HG03097 (cell line): Measurements from ENCODE around the gene SMIM45.

Experiments used
- ATAC-seq: cut with Tn5 transposase; IDR thresholded peaks from one replicate; pipeline ENCODE4 v1.9.1; 2021; ENCODE audit not compliant: unreplicated experiment, low FRiP score

The SMIM45 gene

DNA sequence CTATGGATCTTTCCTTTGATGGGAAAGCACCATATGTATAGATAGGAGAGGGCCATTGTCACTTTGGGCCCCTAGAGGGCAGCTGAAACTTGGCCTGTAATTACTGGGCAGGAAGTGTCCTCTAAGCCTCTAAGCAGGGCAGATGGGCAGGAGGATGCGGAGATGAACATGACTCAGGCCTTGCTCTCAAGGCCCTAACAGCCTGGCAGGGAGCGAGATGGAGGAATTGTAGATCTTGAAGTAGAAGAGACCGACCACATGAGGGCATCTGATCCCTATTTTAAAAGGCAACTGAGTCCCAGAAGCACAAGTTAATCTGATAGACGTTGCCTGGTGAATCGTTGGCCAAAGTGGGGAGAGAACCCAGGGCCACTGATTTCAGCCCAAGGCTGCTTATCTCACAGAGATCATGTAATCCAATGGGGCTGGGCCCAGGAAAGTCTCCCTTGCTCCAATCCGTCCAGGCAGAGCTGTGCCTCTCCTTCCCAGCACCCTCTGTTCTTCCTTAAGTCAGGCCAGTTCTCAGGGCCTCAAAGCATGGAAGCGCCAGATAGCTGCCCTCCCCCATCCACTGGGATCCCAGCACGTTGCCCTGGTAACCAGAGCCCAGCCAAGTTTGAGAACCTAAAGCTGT lies 14.8 kb downstream of the SMIM45 start:
- no peak for ATAC-seq

DNA sequence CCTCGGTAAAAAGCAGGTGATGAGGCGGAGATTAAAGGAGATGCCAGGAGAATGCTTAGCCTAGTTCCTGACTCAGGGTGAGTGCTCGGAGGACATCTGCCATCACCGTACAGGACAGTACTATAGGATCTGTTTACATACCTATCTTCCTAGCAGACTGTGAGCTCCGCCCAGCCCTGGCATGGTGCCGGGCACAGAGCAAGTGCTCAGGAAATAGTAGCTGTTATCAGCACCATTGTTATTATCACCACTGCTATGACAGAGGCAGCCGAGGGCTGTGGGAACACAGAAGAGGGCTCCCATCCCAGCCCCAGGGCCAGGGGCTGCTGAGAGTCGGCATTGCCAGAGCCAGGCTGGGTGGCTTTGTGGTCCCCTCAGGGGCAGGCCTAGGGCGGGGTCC lies 16.7 kb downstream of the SMIM45 start:
- ATAC-seq = no peak

DNA sequence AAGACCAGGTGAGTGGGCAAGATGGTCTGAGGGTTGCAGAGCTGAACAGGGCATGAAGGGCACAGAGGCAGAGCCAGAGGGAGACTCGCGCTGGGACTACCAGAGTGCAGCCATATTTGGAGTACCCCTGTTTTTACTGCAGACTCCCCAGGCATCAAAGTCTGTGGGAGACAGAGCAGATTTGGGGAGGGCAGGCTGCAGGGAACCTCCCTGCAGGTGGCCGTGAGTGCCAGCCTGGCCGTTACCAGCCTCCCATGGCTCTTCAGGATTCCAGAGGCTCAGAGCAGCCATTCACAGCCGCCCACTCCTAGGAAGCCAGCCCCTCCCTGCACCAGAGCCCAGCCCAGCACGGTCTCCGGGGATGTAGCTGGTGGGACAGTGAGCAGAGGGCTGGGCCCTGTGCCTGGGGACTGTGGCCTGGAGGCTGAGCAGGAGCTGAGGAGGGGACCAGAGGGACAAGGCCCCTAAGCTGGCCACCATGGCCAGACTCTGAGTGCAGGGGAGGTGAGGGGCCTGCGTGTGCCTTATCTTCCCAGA lies 17.2 kb downstream of the SMIM45 start, which contains the start of gene SEPTIN3:
TSS of gene SEPTIN3 (plus strand) at position 334 of the 537 bp plus-strand sequence. CDS start 2,050 bp downstream, outside the sequence.
- no peak for ATAC-seq

DNA sequence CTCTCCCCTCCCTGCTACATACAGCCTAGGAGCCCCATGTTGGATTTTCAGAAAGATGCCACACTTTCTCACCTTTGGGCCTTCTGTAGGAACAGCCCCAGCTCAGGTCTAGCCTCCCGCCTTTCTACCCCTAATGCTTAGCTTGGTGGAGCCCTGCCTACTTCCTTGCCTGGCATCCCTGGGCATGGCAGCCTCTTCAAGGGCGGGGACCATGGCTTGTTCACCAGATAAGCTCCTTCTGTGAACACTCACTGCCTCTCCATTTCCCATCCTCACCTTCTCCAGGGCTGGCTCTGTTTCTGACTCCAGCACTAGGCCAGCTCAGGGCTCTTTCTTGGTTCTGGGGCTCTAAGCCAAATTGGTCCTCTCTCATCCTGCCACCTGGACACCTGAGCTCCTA lies 18.7 kb downstream of the SMIM45 start:
- no peak for ATAC-seq

DNA sequence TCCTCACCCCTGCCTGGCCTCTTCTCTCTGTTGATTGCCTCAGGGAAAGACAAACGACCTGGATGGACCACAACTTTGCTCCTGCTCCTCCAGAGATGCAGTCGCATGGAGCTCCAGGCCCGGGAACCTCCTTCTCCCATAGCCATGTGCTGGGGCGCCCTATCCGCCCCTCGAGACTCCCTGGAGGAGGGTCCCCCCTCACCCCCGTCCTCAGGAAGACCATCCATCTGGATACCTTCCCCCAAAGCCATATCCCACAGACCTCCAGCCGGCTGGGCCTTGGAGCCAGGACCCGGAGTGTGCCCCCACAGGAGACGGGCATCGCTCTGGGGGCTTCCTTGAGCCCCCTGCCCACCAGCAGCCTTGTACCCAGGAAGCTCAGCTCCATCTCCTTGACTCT lies 19.5 kb downstream of the SMIM45 start:
- ATAC-seq = no peak

DNA sequence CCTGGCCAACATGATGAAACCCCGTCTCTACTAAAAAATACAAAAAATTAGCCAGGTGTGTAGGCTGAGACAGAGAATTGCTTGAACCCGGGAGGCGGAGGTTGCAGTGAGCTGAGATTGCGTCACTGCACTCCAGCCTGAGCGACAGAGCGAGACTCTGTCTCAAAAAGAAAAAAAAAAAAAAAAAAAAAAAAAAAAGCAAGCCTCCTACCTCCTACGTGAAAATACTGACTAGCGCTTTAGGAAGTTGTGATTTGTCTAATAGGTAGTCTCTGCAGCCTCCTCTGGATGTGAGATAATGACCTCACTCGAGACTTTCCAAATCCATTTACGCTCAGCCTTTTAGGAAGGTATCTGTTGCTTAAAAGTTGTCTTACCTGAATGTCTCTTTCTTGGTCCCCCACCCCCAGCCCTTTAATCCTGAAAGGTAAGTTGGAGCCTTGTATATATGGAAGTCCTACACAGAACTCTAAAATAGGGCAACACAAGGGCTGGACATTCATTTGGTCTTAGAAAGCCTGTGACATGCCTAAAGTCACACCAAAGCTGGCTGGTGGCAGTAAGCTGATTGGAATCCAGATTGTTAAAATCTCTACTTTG lies 22.8 kb downstream of the SMIM45 start:
- ATAC-seq = no peak

DNA sequence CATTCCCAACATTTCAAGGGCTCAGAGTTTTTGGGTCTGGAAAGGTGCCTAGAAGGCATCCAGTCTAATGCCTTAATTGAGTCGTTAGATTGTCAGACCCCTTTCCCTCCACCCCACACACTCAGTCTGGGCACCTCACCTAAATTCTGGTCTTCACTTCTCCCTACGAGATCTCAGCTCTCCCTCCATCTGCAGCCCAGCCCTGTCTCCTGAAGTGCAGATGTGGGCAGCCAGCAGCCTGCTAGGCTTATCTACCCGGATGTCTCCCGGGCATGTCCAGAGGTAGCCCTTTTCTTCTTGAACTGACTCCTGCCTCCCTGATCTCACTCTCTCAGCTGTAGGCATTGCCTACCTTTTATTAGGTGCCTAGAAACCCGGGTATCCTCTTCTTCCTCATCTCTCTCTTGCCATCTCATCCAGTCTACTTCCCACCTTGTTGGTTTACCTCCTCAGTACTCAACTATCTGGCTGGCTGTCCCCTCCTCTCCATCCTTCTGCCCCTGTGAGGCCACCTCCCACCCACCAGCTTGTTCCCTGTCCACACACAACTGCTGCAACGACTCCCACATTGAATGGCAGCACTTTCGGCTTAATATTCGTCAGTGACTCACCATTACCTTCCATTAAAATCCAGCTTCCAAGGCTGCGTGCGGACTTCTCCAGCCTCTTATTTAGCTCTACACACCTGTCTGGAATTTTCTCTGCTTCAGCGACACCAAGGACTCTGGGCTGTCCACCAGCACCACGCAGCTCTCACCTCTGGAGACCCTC lies 23.5 kb downstream of the SMIM45 start:
- no peak for ATAC-seq

DNA sequence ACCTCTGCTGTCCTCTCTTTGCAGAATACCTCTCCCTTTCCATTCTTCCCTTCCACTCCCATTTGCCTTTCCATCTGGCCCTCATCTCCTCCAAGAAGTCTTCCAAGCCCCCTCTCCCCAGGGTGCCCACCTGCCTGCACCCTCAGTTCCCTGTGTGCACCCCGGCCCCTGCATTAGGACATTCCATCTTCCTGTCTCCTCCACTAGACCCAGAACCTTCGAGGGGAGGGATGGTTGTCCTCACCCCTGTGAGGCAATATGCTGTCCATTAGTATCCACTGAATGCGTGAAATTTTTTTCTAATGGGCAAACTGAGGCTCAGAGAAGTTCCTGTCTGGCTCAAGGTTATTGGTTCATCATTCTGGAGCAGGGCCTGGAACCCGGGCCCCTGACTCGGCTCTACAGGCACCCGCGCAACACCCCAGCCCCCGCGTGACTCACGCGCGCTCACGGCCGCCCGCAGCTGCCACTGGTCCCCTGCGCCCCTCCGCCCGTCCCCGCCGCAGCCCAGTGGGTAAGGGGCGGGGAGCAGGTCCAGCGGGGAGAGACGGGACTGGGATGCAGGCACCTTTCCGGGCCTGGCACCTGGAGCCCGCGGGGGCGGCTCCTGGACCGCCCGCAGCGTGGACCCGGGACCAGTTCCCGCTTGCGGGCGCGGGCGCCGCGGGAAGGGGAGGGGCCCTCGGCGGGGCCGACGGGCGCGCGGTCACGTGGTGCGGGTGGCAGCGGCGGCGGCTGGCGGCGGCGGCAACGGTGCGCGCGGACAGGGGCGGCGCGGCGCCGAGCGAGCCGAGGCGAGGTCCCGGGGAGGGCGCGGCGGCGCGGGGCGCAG lies 24.3 kb downstream of the SMIM45 start:
- ATAC-seq = no peak

DNA sequence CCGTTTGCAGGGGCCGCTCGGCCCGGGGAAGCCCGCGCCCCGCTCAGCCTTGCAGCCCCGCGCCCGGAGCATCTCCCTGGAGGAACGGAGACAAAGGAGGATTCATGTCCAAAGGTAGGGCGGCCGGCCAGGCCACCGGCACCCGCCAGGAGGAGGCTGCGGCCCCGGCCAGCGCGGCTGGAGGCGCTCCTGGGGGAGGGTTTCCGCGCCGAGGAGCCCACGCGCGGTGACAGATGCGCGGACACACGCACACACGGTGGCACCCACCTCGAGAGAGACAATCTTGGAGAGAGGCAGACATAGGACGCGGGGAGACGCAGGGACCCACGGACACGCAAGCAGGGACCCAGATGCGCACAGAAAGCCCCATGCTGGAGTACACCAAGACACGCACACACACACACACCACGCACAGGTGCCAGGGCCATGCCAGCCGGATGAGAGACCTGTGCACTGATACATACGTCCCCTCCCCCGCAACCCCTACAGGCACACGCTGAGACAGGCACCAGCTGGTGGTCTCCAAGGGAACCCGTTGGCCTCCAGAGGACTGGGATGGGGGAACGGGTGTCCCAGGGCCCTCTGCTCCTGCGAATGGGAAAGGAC lies 25.1 kb downstream of the SMIM45 start:
- no peak for ATAC-seq

DNA sequence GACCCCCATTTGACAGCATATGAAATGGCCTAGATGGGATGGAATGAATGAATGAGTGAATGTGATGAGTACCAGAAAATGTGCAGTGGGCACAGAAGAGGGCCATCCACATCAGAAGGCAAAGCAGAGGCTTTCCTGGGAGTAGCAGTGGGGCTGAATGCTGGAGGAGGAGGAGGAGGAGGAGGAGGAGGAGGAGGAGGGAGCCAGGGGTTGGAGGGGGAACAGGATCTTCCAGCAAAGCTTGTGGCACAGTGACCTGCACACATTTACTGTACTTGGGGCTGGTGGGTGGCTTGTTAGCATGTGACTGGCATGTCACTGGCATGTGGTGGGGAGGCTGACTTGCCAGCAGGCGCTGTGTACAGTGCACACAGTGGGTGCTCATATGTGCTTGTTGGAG lies 26.8 kb downstream of the SMIM45 start:
- ATAC-seq = no peak

DNA sequence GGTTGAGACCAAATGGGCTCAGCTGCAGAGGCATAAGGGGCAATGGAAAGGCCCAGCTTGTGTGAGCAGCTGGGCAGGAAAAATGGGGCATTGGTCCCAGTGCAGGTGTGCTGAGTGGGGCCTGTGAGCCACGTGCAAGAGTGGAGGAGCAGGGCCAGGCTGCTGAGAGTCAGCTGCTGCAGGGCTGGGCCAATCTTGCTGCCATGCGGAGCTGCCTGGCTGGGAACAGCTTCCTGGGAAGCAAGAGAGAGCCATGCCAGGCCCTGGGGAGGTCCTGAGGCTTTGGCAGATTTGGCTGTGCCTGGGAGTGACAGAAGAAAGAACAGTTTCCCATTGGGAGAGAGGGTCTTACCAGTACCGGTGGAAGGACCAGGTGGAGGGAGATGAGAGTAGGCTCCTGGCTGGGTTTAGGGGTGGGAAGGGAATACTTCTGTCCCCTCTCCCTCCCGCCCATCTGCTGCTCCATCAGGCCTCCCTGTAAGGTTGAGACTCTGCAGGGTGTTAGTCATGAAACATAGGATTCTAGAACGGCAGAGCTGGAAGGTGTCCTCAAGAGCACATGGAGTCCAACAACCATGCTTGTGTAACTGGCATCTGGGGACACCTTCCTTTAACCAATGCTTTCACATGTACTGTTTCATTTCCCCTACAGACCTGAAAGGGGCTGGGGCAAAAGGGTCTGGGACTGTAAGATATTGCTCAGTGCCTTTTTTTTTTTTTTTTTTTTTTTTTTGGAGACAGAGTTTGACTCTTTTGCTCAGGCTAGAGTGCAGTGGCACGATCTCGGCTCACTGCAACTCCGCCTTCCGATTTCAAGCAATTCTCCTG lies 27.7 kb downstream of the SMIM45 start:
- no peak for ATAC-seq

DNA sequence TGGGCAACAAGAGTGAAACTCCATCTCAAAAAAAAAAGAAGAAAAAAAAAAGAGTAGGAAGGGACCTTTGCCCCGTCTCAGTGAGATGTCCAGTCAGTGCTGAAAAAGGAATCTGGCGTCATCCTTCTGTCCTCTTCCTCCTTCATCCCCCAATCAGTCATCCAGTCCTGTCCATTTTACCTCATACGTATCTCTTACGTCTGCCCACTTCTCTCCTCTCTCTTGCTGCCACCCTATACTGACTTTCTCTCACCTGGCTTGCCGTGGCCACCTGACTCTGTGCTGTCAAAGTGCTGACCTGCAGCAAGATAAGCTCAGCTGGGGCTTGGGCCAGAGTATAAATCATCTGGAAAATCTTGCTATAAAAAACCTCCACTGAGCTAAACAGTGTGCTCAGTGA lies 30.9 kb downstream of the SMIM45 start:
- ATAC-seq = no peak

DNA sequence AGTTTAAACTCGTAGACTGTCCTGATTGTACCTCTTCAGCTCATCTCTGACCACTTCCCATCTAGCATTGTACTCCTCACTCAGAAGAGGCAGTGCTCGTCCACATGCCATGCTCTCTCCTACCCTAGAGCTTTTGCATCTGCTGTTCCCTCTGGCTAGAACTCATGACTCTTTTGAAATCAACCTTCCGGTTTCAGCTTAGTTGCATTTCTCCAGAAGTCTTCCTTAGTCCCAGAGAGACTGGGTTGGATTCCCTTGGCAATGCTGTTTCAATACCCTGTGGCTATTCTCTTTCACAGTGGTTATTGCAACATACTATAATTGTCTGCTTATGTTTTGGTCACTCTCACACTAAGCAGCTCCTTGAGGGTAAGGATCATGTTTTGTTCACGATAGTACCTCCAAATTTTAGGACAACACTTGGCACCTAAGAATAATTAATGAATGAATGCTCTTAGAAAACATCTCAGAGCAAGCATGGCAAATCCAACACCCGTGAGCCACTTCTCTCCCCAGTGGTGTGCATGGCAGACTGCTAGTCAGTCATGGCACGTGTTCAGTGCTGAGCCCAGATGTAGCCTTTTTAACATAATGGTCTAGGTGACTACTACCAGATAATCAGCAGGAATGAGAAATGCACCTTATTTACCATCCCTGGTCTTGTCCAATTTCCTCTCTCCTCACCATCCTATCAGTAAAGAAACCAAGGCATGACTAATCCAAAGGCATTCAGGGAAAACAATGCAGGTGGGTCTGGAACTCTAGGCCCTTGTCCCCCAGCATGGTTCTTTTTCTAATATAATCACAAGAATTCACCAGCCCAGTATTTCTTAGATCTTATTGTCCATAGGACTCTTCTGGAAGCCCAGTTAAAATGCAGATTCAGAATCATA lies 31.8 kb downstream of the SMIM45 start:
- no peak for ATAC-seq

- ATAC-seq = no peak
These were observed 35.3 kb downstream of the SMIM45 start for GRCh38 chr22:41987276-41987675.

- no peak for ATAC-seq
These were observed 37.3 kb downstream of the SMIM45 start for GRCh38 chr22:41989246-41989645.

GRCh38 chr22:41991111-41991510 lies 39.2 kb downstream of the SMIM45 start:
- no peak for ATAC-seq

DNA sequence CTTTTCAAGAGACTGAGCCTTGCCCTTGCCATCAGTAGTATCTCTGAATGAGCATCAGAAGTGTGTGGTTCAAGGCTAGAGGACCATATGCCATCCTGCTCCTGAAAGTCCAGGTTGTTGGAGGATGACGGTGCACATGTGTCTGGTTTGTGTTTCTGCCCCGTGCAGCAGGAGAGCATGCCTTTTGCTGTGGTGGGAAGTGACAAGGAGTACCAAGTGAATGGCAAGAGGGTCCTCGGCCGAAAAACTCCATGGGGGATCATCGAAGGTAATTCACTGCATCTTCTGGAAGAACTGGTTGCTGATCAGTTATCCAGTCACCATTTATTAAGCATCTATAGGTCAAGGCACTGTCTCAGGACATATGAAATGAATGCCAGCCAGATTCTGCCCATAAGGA lies 40.5 kb downstream of the SMIM45 start:
- no peak for ATAC-seq

DNA sequence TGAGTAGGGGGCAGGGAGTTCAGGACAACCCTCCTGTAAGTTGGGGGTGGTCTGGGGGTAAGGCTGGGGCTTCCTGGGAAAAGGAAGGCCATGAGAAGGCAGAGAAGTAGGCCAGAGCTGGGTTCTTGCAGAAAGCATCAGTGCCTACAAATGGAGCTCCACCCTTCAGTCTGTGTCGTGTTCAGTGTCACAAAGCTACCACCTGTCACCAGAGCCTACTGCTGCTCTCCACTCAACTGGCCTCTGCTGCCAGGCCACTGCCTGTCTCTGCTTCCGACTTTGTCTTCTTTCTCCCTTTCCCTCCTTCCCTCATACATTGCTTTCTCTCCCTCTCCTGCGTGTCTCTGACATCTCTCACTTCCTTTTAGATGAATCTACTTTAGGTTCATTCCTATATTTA lies 43.3 kb downstream of the SMIM45 start:
- no peak for ATAC-seq
